Measurements from ENCODE around the gene SLC6A3.

GRCh38 chr5:1376981-1377380, 68.3 kb downstream of the SLC6A3 start:
- TF ChIP-seq CTCF (IDR thresholded peaks at IDR 0.05 in 4 of 5, conservative IDR thresholded peaks at IDR 0.05 in 1 of 5), result no peak
- no peak for TF ChIP-seq POLR2A (IDR thresholded peaks at IDR 0.05)
